IgD-negative memory B cell (primary cell): ENCODE measurements around the gene GRAMD1C. TPM values are rescaled to one million over a fixed set of nuclear protein-coding genes. Genes with fewer than 3 reads are reported as not detected.
A peak's percentile ranks its signal among the peaks of the same experiment; 100 is the strongest.

ENCODE experiments used
- H3K27ac Mint-ChIP-seq, 3 donors: one replicate each; pipeline ENCODE4 v1.8.0; 2020 to 2022; ENCODE audit warnings: mild to moderate bottlenecking in 3 of 3, mixed read lengths in 3 of 3, moderate library complexity in 1 of 3
- H3K27me3 Mint-ChIP-seq: one replicate; pipeline ENCODE4 v1.8.0; 2021; ENCODE audit warnings: mixed read lengths
- H3K36me3 Mint-ChIP-seq: one replicate; pipeline ENCODE4 v1.8.0; 2020; ENCODE audit warnings: mild to moderate bottlenecking, mixed read lengths
- H3K4me1 Mint-ChIP-seq, 3 donors: one replicate each; pipeline ENCODE4 v1.8.0; 2020 to 2022; ENCODE audit warnings: mixed read lengths in 3 of 3, mild to moderate bottlenecking in 1 of 3
- H3K4me3 Mint-ChIP-seq, 4 donors: one replicate each; pipeline ENCODE4 v1.8.0; 2020 to 2022; ENCODE audit warnings: mild to moderate bottlenecking in 4 of 4, mixed read lengths in 4 of 4, moderate library complexity in 3 of 4
- H3K9me3 Mint-ChIP-seq, 3 donors: one replicate each; pipeline ENCODE4 v1.8.0; 2020 to 2021; ENCODE audit warnings: mixed read lengths in 3 of 3, mild to moderate bottlenecking in 1 of 3
- polyA plus RNA-seq: library from polyadenylated mRNA; unstranded; fragments of 300-500 nt; fragmentation: Illumina TruSeq; gene quantifications from one replicate; pipeline ENCODE4 v1.2.3, GENCODE V29; 2021

Gene GRAMD1C
- polyA plus RNA-seq, 1 donor from 2014 or later: 11.8 TPM

GRCh38 chr3:113952921-113953320 is 114.3 kb downstream of the GRAMD1C start:
- peak overlapping the region in 2 of 4 donors; percentile 4 to 53 for H3K4me3 Mint-ChIP-seq

GRCh38 chr3:113953677-113954076 is 115.1 kb downstream of the GRAMD1C start:
- Mint-ChIP-seq H3K4me1 (peaks cover 13 to 22% (median 18%) of the 10 kb centered on the region in 3 donors), H3K9me3 (peaks cover 0 to 3% (median 0%) of the 10 kb centered on the region in 3 donors), H3K27ac (no peak overlapping the region), H3K36me3 (peaks cover 14% of the 10 kb centered on the region), H3K27me3 (no peaks in the 10 kb centered on the region), H3K4me3 (no peak overlapping the region)

More at GRCh38 chr3:113952921-113953320, 114.3 kb downstream of the GRAMD1C start:
- H3K27me3 Mint-ChIP-seq: no peaks in the 10 kb centered on the region
- peaks cover 14% of the 10 kb centered on the region for H3K36me3 Mint-ChIP-seq
- no peak overlapping the region for H3K27ac Mint-ChIP-seq
- peaks cover 0 to 3% (median 0%) of the 10 kb centered on the region in 3 donors for H3K9me3 Mint-ChIP-seq
- peaks cover 16 to 24% (median 20%) of the 10 kb centered on the region in 3 donors for H3K4me1 Mint-ChIP-seq

GRCh38 chr3:113954091-113954685 is 115.6 kb downstream of the GRAMD1C start:
- Mint-ChIP-seq H3K4me1 (peaks cover 8 to 17% (median 17%) of the 10 kb centered on the region in 3 donors), H3K27me3 (no peaks in the 10 kb centered on the region), H3K36me3 (peaks cover 14% of the 10 kb centered on the region), H3K4me3 (no peak overlapping the region), H3K27ac (no peak overlapping the region), H3K9me3 (peaks cover 0 to 3% (median 0%) of the 10 kb centered on the region in 3 donors)

GRCh38 chr3:113963879-113964278 is 125.3 kb downstream of the GRAMD1C start:
- Mint-ChIP-seq H3K4me3 (no peak overlapping the region), H3K4me1 (peaks cover 0 to 2% (median 0%) of the 10 kb centered on the region in 3 donors), H3K36me3 (peaks cover 18% of the 10 kb centered on the region), H3K9me3 (no peaks in the 10 kb centered on the region), H3K27ac (no peak overlapping the region), H3K27me3 (no peaks in the 10 kb centered on the region)

GRCh38 chr3:113966172-113966571 is 127.6 kb downstream of the GRAMD1C start:
- Mint-ChIP-seq H3K27ac (no peak overlapping the region), H3K4me1 (no peaks in the 10 kb centered on the region), H3K4me3 (no peak overlapping the region), H3K36me3 (peaks cover 17% of the 10 kb centered on the region), H3K27me3 (no peaks in the 10 kb centered on the region), H3K9me3 (peaks cover 0 to under 1% (median 0%) of the 10 kb centered on the region in 3 donors)

GRCh38 chr3:113968986-113969385 is 130.4 kb downstream of the GRAMD1C start:
- Mint-ChIP-seq H3K36me3 (peaks cover 33% of the 10 kb centered on the region), H3K9me3 (peaks cover 9 to 28% (median 12%) of the 10 kb centered on the region in 3 donors), H3K4me3 (no peak overlapping the region), H3K27me3 (no peaks in the 10 kb centered on the region), H3K4me1 (peaks cover 0 to 6% (median 3%) of the 10 kb centered on the region in 3 donors), H3K27ac (peak overlapping the region in 1 of 3 donors; percentile 37)

GRCh38 chr3:113977822-113978221 is 139.2 kb downstream of the GRAMD1C start:
- Mint-ChIP-seq H3K27me3 (no peaks in the 10 kb centered on the region), H3K9me3 (peaks cover 2 to 18% (median 10%) of the 10 kb centered on the region in 3 donors), H3K36me3 (peaks cover 31% of the 10 kb centered on the region), H3K27ac (peak overlapping the region in 1 of 3 donors; percentile 17), H3K4me1 (peaks cover 19 to 25% (median 20%) of the 10 kb centered on the region in 3 donors), H3K4me3 (no peak overlapping the region)

- Mint-ChIP-seq H3K27ac (peak overlapping the region in 1 of 3 donors; percentile 72), H3K9me3 (peaks cover 0 to 1% (median 0%) of the 10 kb centered on the region in 3 donors), H3K36me3 (peaks cover 25% of the 10 kb centered on the region), H3K4me1 (peaks cover 32 to 40% (median 33%) of the 10 kb centered on the region in 3 donors), H3K27me3 (no peaks in the 10 kb centered on the region), H3K4me3 (no peak overlapping the region)
These were observed 141.3 kb downstream of the GRAMD1C start for GRCh38 chr3:113979916-113980315.

- H3K36me3 Mint-ChIP-seq: peaks cover 25% of the 10 kb centered on the region
- peaks cover 46 to 52% (median 48%) of the 10 kb centered on the region in 3 donors for H3K4me1 Mint-ChIP-seq
- H3K9me3 Mint-ChIP-seq: no peaks in the 10 kb centered on the region
- H3K27ac Mint-ChIP-seq: peak overlapping the region in 2 of 3 donors; percentile 41 to 72
- no peaks in the 10 kb centered on the region for H3K27me3 Mint-ChIP-seq
- peak overlapping the region in 2 of 4 donors; percentile 8 to 76 for H3K4me3 Mint-ChIP-seq
These were observed 143.2 kb downstream of the GRAMD1C start for GRCh38 chr3:113981803-113982202.

GRCh38 chr3:113983544-113983943 is 145.0 kb downstream of the GRAMD1C start:
- Mint-ChIP-seq H3K4me1 (peaks cover 39 to 46% (median 44%) of the 10 kb centered on the region in 3 donors), H3K4me3 (peak overlapping the region in 1 of 4 donors; percentile 20), H3K27me3 (no peaks in the 10 kb centered on the region), H3K27ac (peak overlapping the region in 1 of 3 donors; percentile 97), H3K9me3 (no peaks in the 10 kb centered on the region), H3K36me3 (peaks cover 25% of the 10 kb centered on the region)

- Mint-ChIP-seq H3K36me3 (peaks cover 18% of the 10 kb centered on the region), H3K4me3 (peak overlapping the region; percentile 29 to 71 (median 41)), H3K27ac (peak overlapping the region; percentile 80 to 100 (median 97)), H3K9me3 (no peaks in the 10 kb centered on the region), H3K27me3 (no peaks in the 10 kb centered on the region), H3K4me1 (peaks cover 39 to 44% (median 44%) of the 10 kb centered on the region in 3 donors)
These were observed 147.0 kb downstream of the GRAMD1C start for GRCh38 chr3:113985541-113985940.

Other genes with a start within 250 kb of the GRAMD1C start
- gene USF3, start 142.1 kb upstream of the GRAMD1C start, polyA plus RNA-seq: 7.4 TPM
- 104 TPM for gene NAA50, start 92.5 kb upstream of the GRAMD1C start, polyA plus RNA-seq
- 26.7 TPM for gene ATP6V1A, start 91.8 kb upstream of the GRAMD1C start, polyA plus RNA-seq
- 4.1 TPM for gene ZDHHC23, start 109.2 kb downstream of the GRAMD1C start, polyA plus RNA-seq
- gene CCDC191, start 217.7 kb downstream of the GRAMD1C start, polyA plus RNA-seq: 13.3 TPM
- gene QTRT2, start 217.9 kb downstream of the GRAMD1C start, polyA plus RNA-seq: 25.4 TPM